Muscle of arm (tissue), 12 donors: ENCODE measurements around the gene FAM219A. TPM values are rescaled to one million over a fixed set of nuclear protein-coding genes. Genes with fewer than 3 reads are reported as not detected.

ENCODE experiments used
- DNase-seq: peaks from one replicate; pipeline ENCODE4 v3.0.0-alpha.2; 2013
- polyA plus RNA-seq, 12 donors: library from polyadenylated mRNA; unstranded; fragments of 120-200 nt; gene quantifications; one replicate each; pipeline ENCODE4 v1.2.1, GENCODE V29; 2013; ENCODE audit not compliant: insufficient read length in 12 of 12

Gene FAM219A
- polyA plus RNA-seq, 12 donors: 10.3 to 16.4 (median 12.0) TPM; not detected in 1

DNA sequence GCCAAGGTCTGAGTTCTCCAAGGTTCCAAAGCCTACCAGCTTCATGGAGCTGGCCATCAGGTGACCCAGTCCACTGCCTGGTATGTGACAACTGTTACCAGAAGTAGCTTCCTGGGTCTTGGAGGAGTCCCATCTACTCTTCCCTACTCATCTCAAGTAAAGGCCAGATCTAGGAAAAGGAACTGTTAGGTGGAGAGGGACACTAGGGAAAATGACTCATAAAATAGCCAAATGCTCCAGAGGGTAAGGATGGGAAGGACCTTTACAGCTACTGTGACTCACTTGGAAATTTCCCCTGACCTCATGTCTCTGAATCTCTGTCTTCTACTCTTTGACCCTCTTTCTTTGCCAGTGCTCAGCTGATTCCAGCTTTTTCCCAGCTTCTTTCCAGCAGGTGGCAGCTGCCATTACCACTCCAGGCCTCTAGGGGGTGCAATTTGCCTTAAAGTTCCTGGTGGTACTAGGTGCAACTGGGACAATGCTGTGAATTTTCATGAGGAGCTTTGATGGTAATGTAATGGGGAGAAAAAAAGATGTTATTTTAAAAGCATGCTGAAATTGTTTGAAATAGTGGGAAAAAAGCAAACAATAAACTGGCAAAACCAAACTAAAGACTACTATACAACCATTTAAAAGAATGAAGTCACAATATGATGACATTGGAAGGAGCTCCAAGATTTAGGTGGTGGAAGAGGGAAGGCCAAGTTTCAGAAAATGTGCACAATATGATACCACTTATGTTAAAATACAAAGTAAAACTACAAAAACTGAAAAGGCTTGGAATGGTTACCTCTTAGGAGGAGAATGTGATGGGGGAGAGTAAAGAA, 54.6 kb downstream of the FAM219A start:
- DNase-seq: peak; percentile 55

GRCh38 chr9:34400686-34401602, 57.4 kb downstream of the FAM219A start:
- DNase-seq: no peak

DNA sequence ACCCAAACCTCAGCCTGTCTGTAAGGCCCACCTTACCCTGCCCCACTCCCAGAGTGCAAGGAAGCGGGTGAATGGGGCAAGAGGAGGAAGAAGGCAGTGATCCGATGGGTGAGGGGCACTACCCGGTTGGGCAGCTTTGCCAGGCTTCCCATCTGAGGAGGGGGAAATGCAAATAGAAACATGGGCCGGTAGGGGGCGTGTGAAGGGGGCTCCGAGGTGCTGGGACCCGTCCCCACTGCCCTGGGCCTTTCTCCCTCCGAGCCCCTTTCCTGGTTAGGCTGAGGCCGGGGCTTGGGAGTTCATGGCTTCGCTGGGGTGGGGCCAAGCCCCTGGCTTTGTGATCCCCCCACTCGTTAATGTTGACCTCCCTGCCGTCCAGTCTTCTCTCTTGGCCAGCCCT, 58.1 kb downstream of the FAM219A start:
- DNase-seq: no peak

DNA sequence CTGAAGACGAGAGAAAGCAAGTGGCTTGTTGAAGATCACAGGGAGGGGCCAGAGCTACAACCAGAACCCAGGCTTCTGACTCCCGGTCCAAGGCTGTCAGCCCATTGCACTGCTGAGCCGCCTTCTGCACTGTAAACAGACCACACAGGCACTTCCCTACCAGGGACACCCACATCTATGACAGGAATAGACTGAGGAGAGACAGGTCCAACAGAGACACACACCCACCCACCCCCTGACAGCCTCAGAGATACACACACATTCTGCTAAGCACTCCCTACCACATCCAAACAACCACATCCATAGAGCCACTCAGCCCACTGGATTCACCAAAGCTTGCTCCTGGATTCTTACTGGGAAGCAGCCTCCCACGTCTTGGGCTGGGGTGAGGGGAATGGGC, 58.6 kb downstream of the FAM219A start:
- DNase-seq: no peak

GRCh38 chr9:34398875-34399274, 59.5 kb downstream of the FAM219A start:
- DNase-seq: no peak

DNA sequence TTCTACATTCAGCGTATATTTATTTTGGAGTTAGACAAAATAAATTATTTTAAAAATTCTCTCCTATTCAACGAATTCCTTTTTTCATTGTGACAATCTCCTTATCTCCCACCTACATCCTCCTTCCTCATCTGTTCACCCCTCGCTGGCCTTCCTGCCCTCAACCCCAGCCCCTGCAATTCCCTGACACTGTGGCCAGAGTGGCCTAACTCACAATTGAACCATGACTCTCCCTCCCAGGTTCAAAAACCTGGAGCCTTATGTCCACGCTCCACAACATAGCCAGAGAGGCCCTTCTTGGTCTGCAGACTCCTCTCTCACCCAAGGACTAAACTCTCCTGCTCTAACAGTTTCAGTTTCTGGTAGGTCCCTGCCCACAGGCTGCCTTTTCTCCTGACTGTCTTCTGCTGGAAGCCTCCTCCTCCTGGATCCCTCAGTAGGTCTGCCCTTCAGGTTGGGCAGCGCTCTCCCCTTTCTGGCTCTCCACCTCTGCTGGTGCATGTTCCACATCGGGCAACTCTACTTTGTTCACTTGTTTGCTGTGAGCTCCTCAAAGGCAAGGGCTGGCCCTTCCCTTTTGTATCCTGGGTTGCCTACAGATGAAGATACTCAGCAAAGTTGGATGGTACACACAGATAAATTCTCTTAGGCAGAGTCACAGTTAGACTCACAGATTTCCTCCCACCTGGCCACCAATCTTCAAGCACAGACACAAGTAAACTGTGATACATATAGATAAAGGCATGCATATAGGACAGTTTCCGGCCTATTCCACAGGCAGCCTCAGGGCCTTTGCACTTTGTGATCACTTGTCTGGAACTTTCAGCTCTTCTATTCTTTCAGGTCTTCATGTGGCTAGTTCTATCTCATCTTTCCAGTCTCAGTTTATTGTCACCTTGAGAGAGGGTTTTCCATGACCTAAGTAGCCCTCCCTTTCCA, 61.8 kb downstream of the FAM219A start:
- DNase-seq: no peak

GRCh38 chr9:34392511-34392910, 65.9 kb downstream of the FAM219A start:
- no peak for DNase-seq

DNA sequence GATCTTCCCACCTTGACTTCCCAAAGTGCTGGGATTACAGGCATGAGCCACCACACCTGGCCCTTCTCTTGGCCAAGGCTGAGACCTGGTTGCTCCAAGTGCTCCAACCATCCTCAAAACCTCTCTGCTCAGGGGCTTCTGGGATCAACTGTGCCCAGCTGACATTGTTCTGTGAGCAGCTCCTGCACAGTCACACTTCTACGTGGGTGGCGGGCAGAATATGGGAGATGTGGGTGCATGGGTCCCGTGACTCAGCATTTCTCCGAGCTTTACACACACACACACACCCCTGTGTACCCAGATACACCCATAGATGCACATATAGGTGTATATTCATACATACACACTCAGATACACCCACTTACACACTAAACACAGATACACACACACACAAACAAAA, 71.1 kb downstream of the FAM219A start:
- DNase-seq: no peak

DNA sequence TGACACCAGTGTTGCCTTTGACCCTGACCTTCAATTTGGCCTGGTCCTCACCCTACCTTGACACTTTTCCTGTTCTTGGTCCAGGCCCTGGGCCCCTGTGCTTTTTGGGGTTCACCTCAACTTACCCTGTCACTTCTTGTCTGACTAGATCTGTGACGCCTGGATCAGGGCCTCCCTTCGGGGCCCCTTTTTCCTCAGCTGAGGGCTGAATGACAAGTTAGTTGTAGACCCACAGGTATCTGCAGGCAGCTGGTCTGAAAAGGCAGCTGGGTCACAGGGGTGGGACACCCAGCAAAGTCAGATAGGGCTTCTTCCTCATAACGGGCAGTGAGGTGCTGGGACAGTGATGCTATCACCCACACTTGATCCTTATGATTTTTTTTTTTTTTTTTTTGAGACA, 71.7 kb downstream of the FAM219A start:
- no peak for DNase-seq

GRCh38 chr9:34385561-34386230, 72.7 kb downstream of the FAM219A start:
- no peak for DNase-seq

DNA sequence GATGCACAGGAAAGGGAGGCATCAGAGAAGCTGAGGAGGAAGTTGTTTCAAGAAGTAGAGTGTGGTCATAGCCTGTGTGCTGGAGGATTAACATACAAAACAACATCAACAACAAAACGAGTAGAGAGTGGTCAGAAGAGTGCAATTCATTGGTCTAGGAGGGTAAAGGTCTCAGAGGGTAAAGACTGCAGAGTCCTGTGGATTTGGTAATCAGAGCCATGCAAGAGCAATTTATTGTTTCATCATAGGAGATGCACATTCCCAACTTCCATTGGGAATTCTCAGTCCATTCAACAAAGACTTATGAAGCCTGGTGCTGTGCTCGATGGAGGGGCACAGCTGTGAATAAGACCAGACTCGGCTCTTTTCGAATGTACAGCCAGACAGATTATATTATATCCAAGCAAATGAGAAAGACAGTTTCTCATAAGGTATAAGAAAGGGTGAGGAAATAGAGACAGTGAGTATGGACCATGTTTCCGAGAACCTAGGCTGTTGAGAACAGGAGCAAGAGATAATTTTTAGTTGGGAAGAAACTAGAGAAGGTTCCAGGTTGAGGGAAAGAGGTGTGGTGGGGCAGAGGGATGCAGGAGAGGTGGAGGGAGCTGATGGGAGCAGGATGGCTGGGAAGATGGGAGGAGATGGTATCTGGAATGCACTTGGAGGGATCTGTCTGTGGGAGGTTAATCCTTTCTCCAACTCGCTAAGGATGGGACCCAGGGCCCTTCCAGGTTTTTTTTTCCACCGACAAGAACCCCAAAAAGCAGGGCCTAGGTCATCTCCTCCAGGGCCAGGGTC, 73.8 kb downstream of the FAM219A start:
- DNase-seq: no peak

- no peak for DNase-seq
These were observed 74.5 kb downstream of the FAM219A start for GRCh38 chr9:34383904-34384303.

- DNase-seq: no peak
These were observed 75.5 kb downstream of the FAM219A start for GRCh38 chr9:34382879-34383278.

- no peak for DNase-seq
These were observed 76.3 kb downstream of the FAM219A start for GRCh38 chr9:34382054-34382453.

DNA sequence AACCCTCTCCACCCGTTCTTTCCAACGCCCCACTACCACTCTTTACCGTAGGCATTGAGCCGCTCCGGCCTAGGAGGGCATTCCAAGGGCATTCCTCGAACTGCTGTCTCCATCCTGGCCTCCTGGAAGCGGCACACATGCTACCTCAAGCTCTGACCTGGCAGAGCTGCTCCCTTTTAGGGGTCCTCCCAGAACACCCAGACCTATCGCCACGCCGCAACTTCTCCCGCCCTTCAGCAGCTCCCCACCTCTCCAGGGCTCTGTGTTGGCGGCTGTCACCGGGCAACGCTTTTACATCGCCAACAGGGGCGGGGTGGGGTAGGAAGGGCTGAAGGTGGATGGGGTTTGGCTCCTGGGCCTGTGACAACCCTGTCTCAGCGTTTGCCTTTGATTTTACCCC, 77.0 kb downstream of the FAM219A start:
- no peak for DNase-seq

DNA sequence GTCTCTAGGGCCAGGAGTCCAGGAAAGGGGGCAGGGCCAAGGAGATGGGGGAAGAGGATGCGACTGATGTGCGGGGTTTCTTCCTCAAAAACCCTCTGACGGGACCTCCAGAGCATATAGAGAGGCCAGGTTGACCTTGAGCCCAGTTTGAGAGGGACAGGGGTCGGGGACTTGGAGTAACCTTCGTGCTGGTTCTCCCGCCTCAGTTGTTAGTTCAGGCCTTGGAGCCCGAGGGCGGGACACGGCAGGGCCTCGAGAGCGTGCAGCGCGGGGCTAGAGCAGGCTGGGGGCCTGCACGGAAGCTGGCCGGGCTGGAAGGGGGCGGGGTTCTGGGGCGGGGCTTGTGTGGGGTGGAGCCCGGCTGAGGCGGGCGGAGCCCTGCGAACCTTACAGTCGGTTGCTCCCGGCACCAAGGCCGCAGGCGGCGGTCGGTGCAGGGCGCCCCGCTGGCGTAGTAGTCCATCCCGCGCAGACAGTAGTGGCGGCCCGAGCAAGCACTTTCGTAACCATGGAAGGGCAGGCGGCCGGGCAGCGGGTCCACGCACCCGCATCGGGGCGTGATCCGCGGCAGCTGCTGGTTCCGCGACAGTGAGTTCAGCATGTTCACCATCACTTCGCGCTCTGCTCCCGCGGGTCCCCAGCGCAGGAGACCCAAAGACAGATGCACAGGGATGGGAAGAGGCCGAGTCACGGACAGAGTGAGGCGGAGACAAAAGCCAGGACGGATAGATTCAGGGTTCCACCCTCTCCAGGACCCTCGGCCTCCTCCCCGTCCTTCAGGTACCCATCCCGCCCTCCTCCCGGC, 77.7 kb downstream of the FAM219A start:
- DNase-seq: peak; percentile 72

GRCh38 chr9:34380034-34380510, 78.3 kb downstream of the FAM219A start:
- no peak for DNase-seq

DNA sequence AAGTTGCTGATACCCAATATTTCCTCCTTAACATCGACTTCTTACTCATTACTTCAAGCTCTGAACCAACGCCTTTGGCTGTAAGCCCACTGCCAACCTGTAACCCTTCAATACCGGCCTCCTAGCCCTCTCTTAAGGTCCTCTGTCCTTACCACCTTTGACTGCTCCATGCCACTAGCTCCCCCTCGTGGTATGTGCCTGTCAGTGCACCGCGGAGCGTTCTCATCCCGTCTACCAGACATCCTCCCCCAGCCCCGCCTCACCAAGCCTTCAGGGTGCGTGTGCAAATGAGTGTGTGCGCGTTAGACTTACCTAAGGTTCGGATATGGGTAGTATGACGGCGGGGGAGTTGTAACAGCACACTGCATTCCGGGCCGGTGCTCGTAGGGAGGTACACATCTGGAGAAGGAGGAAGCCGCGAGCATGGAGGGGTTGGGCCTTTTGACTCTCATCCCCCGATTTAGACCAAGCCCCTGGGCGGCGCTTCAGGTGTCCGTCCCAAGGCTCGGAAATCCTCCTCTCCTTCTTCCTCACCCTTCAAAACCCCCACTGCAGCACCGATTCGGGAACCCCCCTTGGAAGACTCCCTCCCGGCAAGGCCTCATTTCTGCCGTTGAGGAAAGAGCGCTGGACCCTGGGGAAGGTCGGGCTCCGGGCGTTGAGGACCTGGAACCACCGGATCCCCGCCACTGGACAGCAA, 78.9 kb downstream of the FAM219A start:
- peak; percentile 90 for DNase-seq
